GM23338 (cell line): ENCODE data around the gene NEU1. TPM values are rescaled to one million over a fixed set of nuclear protein-coding genes. Genes with fewer than 3 reads are reported as not detected.

Experiments
- ATAC-seq: fragments of 200-7000 bp; cut with Tn5 transposase; 3 replicates; pipeline ENCODE4 v1.9.1; 2020
- DNase-seq: peaks from one replicate; pipeline ENCODE4 v3.0.0-alpha.2; 2015; ENCODE audit warnings: low spot score
- H2AFZ ChIP-seq: fragments of 200-600 bp; sonication (generic); 2 replicates; pipeline ENCODE4 v1.8.0; 2016; ENCODE audit warnings: antibody characterized with exemption, mild to moderate bottlenecking, moderate library complexity
- H3F3A ChIP-seq: fragments of 200-600 bp; sonication (generic); replicated peaks from 2 replicates; pipeline ENCODE4 v1.8.0; 2017; ENCODE audit warnings: antibody characterized with exemption, mixed run types, low read depth
- H3K27ac ChIP-seq: fragments of 200-600 bp; sonication (generic); 2 replicates; pipeline ENCODE4 v1.6.1; 2016; ENCODE audit warnings: low read depth
- H3K27me3 ChIP-seq: fragments of 200-600 bp; sonication (generic); 2 replicates; pipeline ENCODE4 v1.8.0; 2016; ENCODE audit warnings: mild to moderate bottlenecking, mixed run types, moderate library complexity; ENCODE audit not compliant: insufficient read depth
- H3K36me3 ChIP-seq: fragments of 200-600 bp; sonication (generic); 2 replicates; pipeline ENCODE4 v1.8.0; 2016; ENCODE audit warnings: mild to moderate bottlenecking; ENCODE audit not compliant: insufficient read depth
- H3K4me1 ChIP-seq: fragments of 200-600 bp; sonication (generic); 2 replicates; pipeline ENCODE4 v1.8.0; 2016; ENCODE audit warnings: mild to moderate bottlenecking, moderate library complexity; ENCODE audit not compliant: insufficient read depth
- H3K4me2 ChIP-seq: fragments of 200-600 bp; sonication (generic); 2 replicates; pipeline ENCODE4 v1.7.1; 2017; ENCODE audit warnings: mixed run types
- H3K4me3 ChIP-seq: fragments of 200-600 bp; sonication (generic); 2 replicates; pipeline ENCODE4 v1.6.1; 2016; ENCODE audit warnings: mixed run types
- H3K79me2 ChIP-seq: fragments of 200-600 bp; sonication (generic); replicated peaks from 2 replicates; pipeline ENCODE4 v1.8.0; 2017; ENCODE audit warnings: mild to moderate bottlenecking; ENCODE audit not compliant: insufficient read depth
- H3K9me2 ChIP-seq: fragments of 200-600 bp; sonication (generic); 2 replicates; pipeline ENCODE4 v1.8.0; 2017; ENCODE audit not compliant: insufficient read depth
- H4K20me1 ChIP-seq: fragments of 200-600 bp; sonication (generic); replicated peaks from 2 replicates; pipeline ENCODE4 v1.8.0; 2017; ENCODE audit warnings: mild to moderate bottlenecking; ENCODE audit not compliant: insufficient read depth
- H3K27ac Mint-ChIP-seq: 2 replicates; pipeline ENCODE4 v1.8.0; 2020; ENCODE audit warnings: inconsistent platforms, mild to moderate bottlenecking, moderate library complexity, mixed read lengths
- H3K27me3 Mint-ChIP-seq: 3 replicates; pipeline ENCODE4 v1.8.0; 2022; ENCODE audit warnings: low read depth, mild to moderate bottlenecking, moderate library complexity, mixed read lengths, inconsistent platforms; ENCODE audit not compliant: insufficient read depth, poor library complexity
- H3K36me3 Mint-ChIP-seq: 3 replicates; pipeline ENCODE4 v1.8.0; 2021; ENCODE audit warnings: low read depth, mild to moderate bottlenecking, inconsistent platforms, moderate library complexity, mixed read lengths
- H3K4me1 Mint-ChIP-seq: 3 replicates; pipeline ENCODE4 v1.8.0; 2020; ENCODE audit warnings: mild to moderate bottlenecking, inconsistent platforms, mixed read lengths
- H3K4me3 Mint-ChIP-seq: 3 replicates; pipeline ENCODE4 v1.8.0; 2021; ENCODE audit warnings: moderate library complexity, mild to moderate bottlenecking, inconsistent platforms, mixed read lengths
- H3K9me3 Mint-ChIP-seq: 3 replicates; pipeline ENCODE4 v1.8.0; 2020; ENCODE audit warnings: moderate library complexity, mild to moderate bottlenecking, inconsistent platforms, mixed read lengths
- ETS1 ChIP-seq: IDR thresholded peaks from 2 replicates; pipeline ENCODE4 v1.6.1; 2016; ENCODE audit warnings: antibody characterized with exemption
- JUNB ChIP-seq: IDR thresholded peaks from one replicate; pipeline ENCODE4 v1.6.1; 2016; ENCODE audit warnings: antibody characterized with exemption; ENCODE audit not compliant: unreplicated experiment
- POLR2AphosphoS5 ChIP-seq: IDR thresholded peaks from 2 replicates; pipeline ENCODE4 v1.6.1; 2016; ENCODE audit warnings: antibody characterized with exemption, low read depth
- ZNF462 ChIP-seq: fragments of 250-450 bp; sonication (Bioruptor Pico); IDR thresholded peaks from 2 replicates; pipeline ENCODE4 v1.5.0; 2020; ENCODE audit warnings: mild to moderate bottlenecking, moderate library complexity
- polyA plus RNA-seq: library from polyadenylated mRNA; unstranded; fragments of >200 nt; fragmentation: Nextera tagmentation; extraction: Ambion mirVana; gene quantifications from 2 replicates; pipeline ENCODE4 v1.2.1, GENCODE V29; 2016
- total RNA-seq: library from RNA; depleted of rRNA; stranded (reverse); fragments of >200 nt; shearing (Covaris generic); gene quantifications from 2 replicates; pipeline ENCODE4 v1.2.3, GENCODE V29; 2014
- TF ChIP-seq, protein P1 (sequence below): IDR thresholded peaks from one replicate; pipeline ENCODE4 v1.6.1; 2018; ENCODE audit warnings: antibody characterized with exemption; ENCODE audit not compliant: unreplicated experiment
- TF ChIP-seq, protein P2 (sequence below), 2 experiments: fragments of 200-600 bp in 1 of 2; sonication (generic) in 1 of 2; conservative IDR thresholded peaks; 2 replicates each; pipeline versions ENCODE4 v1.5.1 to v1.6.1; 2016 to 2017; ENCODE audit warnings: antibody characterized with exemption in 2 of 2, low read depth in 2 of 2, mild to moderate bottlenecking in 2 of 2, moderate library complexity in 1 of 2

Gene NEU1
- total and polyA plus RNA-seq, 2 experiments from 2014 or later = 31.4 to 47.4 TPM

DNA sequence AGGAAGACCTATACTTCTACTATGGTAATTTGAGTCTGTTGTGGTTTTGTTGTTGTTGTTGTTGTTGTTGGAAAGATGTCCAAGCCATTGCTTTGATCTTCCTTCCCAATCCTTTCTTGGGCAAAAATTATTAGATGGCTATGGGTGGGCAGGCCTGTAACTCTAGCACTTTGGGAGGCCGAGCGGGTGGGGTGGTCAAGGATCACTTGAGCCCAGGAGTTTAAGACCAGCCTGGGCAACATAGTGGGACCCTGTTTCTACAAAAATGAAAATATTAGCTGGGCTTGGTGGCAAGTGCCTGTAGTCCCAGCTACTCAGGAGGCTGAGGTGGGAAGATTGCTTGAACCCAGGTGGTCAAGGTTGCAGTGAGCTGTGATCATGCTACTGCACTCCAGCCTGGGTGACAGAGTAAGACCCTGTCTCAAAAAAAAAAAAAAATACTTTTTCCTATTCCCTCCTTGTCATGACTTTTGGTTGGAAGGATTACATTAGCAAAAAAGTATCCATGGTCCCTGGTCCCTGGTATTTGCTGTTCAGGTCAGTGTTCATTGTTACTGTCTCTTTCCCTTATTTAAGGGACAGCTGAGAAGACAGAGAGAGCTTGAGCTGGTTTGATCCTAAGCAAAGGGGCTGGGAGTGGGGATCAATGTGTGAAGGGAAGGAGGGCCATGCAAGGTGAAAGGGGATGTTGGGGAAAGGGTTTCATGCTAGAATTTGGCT is 11.7 kb downstream of the NEU1 start:
- no peaks in the 10 kb centered on the region for H3K4me1 Mint-ChIP-seq
- TF ChIP-seq ETS1 = no peak
- TF ChIP-seq, protein P1, sequence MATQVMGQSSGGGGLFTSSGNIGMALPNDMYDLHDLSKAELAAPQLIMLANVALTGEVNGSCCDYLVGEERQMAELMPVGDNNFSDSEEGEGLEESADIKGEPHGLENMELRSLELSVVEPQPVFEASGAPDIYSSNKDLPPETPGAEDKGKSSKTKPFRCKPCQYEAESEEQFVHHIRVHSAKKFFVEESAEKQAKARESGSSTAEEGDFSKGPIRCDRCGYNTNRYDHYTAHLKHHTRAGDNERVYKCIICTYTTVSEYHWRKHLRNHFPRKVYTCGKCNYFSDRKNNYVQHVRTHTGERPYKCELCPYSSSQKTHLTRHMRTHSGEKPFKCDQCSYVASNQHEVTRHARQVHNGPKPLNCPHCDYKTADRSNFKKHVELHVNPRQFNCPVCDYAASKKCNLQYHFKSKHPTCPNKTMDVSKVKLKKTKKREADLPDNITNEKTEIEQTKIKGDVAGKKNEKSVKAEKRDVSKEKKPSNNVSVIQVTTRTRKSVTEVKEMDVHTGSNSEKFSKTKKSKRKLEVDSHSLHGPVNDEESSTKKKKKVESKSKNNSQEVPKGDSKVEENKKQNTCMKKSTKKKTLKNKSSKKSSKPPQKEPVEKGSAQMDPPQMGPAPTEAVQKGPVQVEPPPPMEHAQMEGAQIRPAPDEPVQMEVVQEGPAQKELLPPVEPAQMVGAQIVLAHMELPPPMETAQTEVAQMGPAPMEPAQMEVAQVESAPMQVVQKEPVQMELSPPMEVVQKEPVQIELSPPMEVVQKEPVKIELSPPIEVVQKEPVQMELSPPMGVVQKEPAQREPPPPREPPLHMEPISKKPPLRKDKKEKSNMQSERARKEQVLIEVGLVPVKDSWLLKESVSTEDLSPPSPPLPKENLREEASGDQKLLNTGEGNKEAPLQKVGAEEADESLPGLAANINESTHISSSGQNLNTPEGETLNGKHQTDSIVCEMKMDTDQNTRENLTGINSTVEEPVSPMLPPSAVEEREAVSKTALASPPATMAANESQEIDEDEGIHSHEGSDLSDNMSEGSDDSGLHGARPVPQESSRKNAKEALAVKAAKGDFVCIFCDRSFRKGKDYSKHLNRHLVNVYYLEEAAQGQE = no peak
- no peak for TF ChIP-seq ZNF462 (CRISPR knock-in tag)
- TF ChIP-seq JUNB = no peak
- TF ChIP-seq POLR2AphosphoS5 = no peak
- TF ChIP-seq, protein P2, sequence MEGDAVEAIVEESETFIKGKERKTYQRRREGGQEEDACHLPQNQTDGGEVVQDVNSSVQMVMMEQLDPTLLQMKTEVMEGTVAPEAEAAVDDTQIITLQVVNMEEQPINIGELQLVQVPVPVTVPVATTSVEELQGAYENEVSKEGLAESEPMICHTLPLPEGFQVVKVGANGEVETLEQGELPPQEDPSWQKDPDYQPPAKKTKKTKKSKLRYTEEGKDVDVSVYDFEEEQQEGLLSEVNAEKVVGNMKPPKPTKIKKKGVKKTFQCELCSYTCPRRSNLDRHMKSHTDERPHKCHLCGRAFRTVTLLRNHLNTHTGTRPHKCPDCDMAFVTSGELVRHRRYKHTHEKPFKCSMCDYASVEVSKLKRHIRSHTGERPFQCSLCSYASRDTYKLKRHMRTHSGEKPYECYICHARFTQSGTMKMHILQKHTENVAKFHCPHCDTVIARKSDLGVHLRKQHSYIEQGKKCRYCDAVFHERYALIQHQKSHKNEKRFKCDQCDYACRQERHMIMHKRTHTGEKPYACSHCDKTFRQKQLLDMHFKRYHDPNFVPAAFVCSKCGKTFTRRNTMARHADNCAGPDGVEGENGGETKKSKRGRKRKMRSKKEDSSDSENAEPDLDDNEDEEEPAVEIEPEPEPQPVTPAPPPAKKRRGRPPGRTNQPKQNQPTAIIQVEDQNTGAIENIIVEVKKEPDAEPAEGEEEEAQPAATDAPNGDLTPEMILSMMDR (conservative IDR thresholded peaks at IDR 0.05; ENCODE audit: low read depth in 2 of 2) = no peak
- H3K4me3 ChIP-seq = no peak overlapping the region; the same call in 1 of the 2 replicates
- peaks cover 19% of the 10 kb centered on the region for H3K36me3 Mint-ChIP-seq
- H3K27me3 Mint-ChIP-seq = peaks cover 3% of the 10 kb centered on the region
- DNase-seq (no peak), ATAC-seq (no peak)
- H3K36me3 ChIP-seq = no peaks in the 10 kb centered on the region
- peaks cover 21% of the 10 kb centered on the region for H3K9me3 Mint-ChIP-seq
- no peak overlapping the region for H3K27ac Mint-ChIP-seq
- no peaks in the 10 kb centered on the region for H4K20me1 ChIP-seq
- peak overlapping the region; percentile 92; the same call in 1 of the 2 replicates for H2AFZ ChIP-seq
- H3F3A ChIP-seq = peaks cover 8% of the 10 kb centered on the region; the same call in 1 of the 2 replicates
- no peaks in the 10 kb centered on the region for H3K27me3 ChIP-seq
- H3K4me1 ChIP-seq = 0 out of 2 replicates have a peak, but pooled peaks cover 3% of the 10 kb centered on the region
- H3K4me3 Mint-ChIP-seq = no peak overlapping the region
- H3K27ac ChIP-seq = no peak overlapping the region
- no peaks in the 10 kb centered on the region for H3K79me2 ChIP-seq
- peak overlapping the region; percentile 78; the same call in 1 of the 2 replicates for H3K4me2 ChIP-seq
- no peaks in the 10 kb centered on the region for H3K9me2 ChIP-seq
